Measurements from ENCODE around the gene TMEM131.
A peak's percentile ranks its signal among the peaks of the same experiment; 100 is the strongest.

TMEM131 gene

DNA sequence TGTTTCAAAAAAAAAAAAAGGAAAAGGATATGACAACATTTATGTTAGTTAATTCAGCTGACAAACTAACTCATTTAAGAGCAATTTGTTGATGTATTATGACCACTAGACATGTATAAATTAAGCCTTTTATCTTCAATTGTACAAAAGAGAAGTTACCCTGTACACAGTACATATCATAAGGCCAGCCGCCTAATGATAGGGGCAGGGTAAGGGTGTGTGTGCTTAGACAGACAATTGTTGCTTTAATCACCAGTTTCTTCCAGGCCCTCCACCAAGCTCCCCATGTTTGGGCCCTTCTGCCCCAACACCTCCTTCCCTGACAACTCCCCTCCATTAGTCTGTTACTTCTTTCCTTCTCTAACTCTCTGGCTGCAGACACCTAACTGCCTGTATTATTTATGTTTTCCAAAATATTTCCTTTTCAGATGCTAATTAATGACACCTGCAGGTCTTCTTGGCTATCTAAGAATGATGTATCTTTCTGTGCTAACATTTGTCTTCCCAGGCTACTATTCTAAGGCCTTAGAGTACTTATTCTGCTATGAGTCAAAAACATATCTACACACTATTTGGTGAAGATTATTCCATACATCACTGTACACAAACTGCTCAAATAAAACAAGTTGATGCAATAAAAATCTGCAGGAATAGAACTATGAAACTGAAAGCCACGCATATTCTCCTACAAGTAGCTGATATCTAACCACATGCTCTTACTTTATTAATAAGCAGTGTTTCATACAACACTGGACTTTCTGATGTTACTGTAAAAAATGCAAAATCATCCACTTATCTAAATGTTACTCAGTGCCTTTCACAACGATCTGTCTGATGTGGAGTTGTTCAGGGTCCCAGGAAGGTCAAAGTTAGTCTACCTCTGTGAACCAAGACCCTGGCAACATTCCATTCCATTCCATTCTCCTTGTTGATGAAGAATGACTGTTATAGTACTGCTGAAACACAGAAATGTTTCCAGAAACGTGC, 26.4 kb downstream of the TMEM131 start:
- DNase-seq (ENCODE audit: low read depth in 1 of 2, low spot score in 1 of 2): no peak
- no peak overlapping the region for H3K27ac ChIP-seq (replicated peaks)
- H3K4me3 ChIP-seq (replicated peaks; ENCODE audit: insufficient read depth, low read length): no peak overlapping the region
- no peak for TF ChIP-seq GABPA (IDR thresholded peaks at IDR 0.05; ENCODE audit: low read depth)
- no peak for TF ChIP-seq POLR2AphosphoS5 (IDR thresholded peaks at IDR 0.05; ENCODE audit: low read depth)
- H3K27me3 ChIP-seq (ENCODE audit: insufficient read depth, poor library complexity, severe bottlenecking): no peaks in the 10 kb centered on the region

DNA sequence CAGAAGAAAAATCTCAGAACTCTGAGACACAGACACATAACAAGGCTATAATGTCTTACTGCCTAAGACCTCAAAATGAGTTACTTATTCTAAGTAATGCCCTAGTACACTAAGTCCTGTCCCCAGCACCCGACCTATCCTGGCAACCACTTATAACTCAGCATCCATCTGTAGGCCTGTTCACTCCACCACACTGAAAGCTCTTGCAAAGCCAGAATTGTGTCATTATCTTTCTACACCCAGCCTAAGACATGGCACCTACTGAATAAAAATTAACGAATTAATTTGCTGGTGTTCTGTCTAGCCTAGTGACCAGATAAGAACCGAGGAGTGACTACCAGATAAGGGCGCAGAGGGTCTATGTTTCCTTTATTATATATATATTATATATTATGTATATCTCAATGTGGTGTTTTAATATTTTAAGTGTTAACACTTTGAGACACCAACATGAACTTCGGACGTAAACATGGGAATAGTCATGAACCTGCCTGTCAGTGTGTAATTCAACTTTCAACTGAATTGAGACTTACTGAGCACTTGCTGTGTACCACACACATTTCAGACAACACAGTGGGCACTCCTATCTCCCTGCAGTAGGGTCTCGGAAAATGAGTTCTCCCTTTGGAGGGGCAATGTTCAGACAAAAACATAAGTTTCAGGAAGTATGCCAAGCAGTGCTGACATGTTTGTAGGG, 27.7 kb downstream of the TMEM131 start:
- no peak overlapping the region for H3K4me3 ChIP-seq (replicated peaks; ENCODE audit: insufficient read depth, low read length)
- H3K27me3 ChIP-seq (ENCODE audit: insufficient read depth, poor library complexity, severe bottlenecking): no peaks in the 10 kb centered on the region
- H3K27ac ChIP-seq (replicated peaks): no peak overlapping the region
- TF ChIP-seq GABPA (IDR thresholded peaks at IDR 0.05; ENCODE audit: low read depth) (no peak), POLR2AphosphoS5 (IDR thresholded peaks at IDR 0.05; ENCODE audit: low read depth) (no peak), SPI1 (IDR thresholded peaks at IDR 0.05; ENCODE audit: borderline replicate concordance, low read depth) (no peak)
- TF ChIP-seq, protein P1, sequence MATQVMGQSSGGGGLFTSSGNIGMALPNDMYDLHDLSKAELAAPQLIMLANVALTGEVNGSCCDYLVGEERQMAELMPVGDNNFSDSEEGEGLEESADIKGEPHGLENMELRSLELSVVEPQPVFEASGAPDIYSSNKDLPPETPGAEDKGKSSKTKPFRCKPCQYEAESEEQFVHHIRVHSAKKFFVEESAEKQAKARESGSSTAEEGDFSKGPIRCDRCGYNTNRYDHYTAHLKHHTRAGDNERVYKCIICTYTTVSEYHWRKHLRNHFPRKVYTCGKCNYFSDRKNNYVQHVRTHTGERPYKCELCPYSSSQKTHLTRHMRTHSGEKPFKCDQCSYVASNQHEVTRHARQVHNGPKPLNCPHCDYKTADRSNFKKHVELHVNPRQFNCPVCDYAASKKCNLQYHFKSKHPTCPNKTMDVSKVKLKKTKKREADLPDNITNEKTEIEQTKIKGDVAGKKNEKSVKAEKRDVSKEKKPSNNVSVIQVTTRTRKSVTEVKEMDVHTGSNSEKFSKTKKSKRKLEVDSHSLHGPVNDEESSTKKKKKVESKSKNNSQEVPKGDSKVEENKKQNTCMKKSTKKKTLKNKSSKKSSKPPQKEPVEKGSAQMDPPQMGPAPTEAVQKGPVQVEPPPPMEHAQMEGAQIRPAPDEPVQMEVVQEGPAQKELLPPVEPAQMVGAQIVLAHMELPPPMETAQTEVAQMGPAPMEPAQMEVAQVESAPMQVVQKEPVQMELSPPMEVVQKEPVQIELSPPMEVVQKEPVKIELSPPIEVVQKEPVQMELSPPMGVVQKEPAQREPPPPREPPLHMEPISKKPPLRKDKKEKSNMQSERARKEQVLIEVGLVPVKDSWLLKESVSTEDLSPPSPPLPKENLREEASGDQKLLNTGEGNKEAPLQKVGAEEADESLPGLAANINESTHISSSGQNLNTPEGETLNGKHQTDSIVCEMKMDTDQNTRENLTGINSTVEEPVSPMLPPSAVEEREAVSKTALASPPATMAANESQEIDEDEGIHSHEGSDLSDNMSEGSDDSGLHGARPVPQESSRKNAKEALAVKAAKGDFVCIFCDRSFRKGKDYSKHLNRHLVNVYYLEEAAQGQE (IDR thresholded peaks at IDR 0.05; ENCODE audit: insufficient replicate concordance, low read depth): no peak
- TF ChIP-seq, protein P2, sequence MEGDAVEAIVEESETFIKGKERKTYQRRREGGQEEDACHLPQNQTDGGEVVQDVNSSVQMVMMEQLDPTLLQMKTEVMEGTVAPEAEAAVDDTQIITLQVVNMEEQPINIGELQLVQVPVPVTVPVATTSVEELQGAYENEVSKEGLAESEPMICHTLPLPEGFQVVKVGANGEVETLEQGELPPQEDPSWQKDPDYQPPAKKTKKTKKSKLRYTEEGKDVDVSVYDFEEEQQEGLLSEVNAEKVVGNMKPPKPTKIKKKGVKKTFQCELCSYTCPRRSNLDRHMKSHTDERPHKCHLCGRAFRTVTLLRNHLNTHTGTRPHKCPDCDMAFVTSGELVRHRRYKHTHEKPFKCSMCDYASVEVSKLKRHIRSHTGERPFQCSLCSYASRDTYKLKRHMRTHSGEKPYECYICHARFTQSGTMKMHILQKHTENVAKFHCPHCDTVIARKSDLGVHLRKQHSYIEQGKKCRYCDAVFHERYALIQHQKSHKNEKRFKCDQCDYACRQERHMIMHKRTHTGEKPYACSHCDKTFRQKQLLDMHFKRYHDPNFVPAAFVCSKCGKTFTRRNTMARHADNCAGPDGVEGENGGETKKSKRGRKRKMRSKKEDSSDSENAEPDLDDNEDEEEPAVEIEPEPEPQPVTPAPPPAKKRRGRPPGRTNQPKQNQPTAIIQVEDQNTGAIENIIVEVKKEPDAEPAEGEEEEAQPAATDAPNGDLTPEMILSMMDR (IDR thresholded peaks at IDR 0.05; ENCODE audit: insufficient read depth, low read length): no peak
- no peak for DNase-seq (ENCODE audit: low read depth in 1 of 2, low spot score in 1 of 2)

DNA sequence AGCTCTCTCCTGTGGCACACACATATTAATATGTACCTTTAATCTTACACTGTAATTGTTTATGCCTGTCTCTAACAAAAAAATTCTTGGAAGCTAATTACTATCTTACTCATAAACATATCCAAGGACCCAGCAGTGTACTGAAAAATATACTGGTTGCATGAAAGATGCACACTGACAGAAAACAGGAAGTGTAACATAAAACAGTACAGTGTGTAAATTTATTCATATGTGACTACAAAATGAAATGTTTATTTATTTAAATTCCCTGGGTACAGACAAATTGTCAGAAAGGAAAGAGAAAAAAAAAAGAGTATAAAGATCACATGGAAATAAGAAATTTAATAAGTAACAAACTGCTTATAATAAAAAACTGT, 28.5 kb downstream of the TMEM131 start:
- Histone ChIP-seq H3K27ac (replicated peaks) (no peak overlapping the region), H3K27me3 (ENCODE audit: insufficient read depth, poor library complexity, severe bottlenecking) (no peaks in the 10 kb centered on the region), H3K4me3 (replicated peaks; ENCODE audit: insufficient read depth, low read length) (no peak overlapping the region)
- TF ChIP-seq, protein P1 (IDR thresholded peaks at IDR 0.05; ENCODE audit: insufficient replicate concordance, low read depth): no peak
- no peak for TF ChIP-seq GABPA (IDR thresholded peaks at IDR 0.05; ENCODE audit: low read depth)
- TF ChIP-seq SPI1 (IDR thresholded peaks at IDR 0.05; ENCODE audit: borderline replicate concordance, low read depth): peak; percentile 81
- no peak for DNase-seq (ENCODE audit: low read depth in 1 of 2, low spot score in 1 of 2)

DNA sequence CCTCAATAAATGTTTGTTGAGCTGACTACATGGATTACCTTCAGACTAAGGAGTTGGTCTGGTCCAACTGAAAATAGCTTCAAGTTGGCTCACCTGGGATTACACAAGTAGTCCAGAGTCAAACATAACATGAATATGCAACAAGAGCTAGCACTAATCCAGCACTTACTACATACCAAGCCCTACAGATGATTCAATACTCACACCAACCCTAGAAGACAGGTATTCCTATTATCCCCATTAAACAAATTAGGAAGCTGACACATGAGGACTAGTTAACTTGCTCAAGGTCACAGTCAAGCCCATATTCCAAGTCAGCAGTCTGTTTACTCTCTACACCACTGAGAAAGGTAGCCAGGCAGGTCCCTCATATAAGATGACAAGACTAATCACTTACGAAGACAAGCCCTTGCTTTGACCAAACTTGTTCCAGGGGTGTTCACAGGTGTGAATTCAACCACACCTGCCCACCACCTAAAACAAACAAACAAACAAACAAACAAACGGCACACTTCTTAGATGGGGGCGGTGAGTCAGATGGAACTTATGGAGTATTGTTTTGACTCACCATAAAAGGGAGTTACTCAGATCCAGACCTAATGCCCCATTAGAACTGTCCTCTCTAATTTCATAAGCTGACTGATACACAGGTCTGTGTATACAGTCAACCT, 29.1 kb downstream of the TMEM131 start:
- Histone ChIP-seq H3K27me3 (ENCODE audit: insufficient read depth, poor library complexity, severe bottlenecking) (no peaks in the 10 kb centered on the region), H3K27ac (replicated peaks) (no peak overlapping the region), H3K4me3 (replicated peaks; ENCODE audit: insufficient read depth, low read length) (no peak overlapping the region)
- no peak for DNase-seq (ENCODE audit: low read depth in 1 of 2, low spot score in 1 of 2)
- TF ChIP-seq, protein P1 (IDR thresholded peaks at IDR 0.05; ENCODE audit: insufficient replicate concordance, low read depth): no peak
- TF ChIP-seq SPI1 (IDR thresholded peaks at IDR 0.05; ENCODE audit: borderline replicate concordance, low read depth) (no peak), GABPA (IDR thresholded peaks at IDR 0.05; ENCODE audit: low read depth) (no peak), POLR2AphosphoS5 (IDR thresholded peaks at IDR 0.05; ENCODE audit: low read depth) (no peak)
- TF ChIP-seq, protein P2 (IDR thresholded peaks at IDR 0.05; ENCODE audit: insufficient read depth, low read length): no peak

Measured in HL-60 (cell line).